GM18873 (cell line): ENCODE results near the gene S100A4.
"Not testable (repeated sequence)": the region's sequence is repeated elsewhere in the genome, so short reads cannot be mapped to it uniquely, and the experiment has no call there.

Experiments
- ATAC-seq: cut with Tn5 transposase; IDR thresholded peaks from one replicate; pipeline ENCODE4 v1.9.1; 2021; ENCODE audit warnings: mild to moderate bottlenecking, moderate library complexity, moderate number of reproducible peaks; ENCODE audit not compliant: unreplicated experiment, low FRiP score

Gene S100A4

DNA sequence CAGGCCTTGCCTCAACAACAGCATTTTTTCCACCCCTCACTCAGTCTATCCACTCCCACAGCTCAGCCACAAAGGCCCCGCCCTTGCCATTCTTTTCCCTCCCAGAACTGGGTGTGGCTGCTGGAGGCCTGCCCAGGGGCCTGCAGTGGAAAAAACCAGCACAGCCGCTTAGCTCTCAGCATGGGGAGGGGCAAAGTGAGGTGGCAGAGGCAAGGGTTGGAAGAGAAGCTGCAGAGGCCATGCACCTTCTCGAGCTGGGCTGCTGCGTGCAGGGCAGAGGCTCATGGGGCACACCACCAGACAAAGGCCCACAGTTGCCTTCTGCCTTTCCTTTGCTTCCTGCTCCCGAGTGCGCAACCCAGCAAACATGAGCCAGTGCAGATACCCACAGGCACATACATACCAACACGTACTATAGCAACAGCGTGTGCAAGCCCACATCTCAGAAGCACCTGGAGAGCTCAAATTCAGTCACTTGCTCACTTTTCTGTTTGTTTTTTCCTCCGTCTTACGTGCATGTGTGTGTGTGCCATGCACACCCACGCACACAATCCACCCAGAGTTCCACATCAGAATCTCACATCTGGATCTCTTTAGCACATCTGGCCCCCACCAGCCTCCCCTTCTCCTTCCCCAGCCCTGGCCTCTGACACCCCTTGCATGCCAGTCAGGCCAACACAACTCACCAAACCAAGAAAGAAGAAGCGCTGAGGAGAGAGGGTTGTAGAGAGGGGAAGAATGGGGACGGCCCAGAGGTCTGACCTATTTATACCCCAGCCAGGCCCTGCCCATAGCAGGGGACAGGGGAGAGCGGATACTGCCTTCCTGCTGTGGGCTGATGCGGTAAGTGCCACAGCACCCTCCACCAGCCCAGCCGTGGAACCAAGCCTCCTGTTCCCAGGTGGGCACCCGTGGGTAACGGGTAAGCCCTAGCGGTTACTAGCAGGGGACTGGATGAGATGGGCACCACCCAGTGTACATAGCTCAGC, at the start of gene S100A4:
Gene S100A4 (minus strand): TSS at position 740 of the 989 bp plus-strand sequence. CDS start 1,012 bp downstream, outside the sequence.
- ATAC-seq, result no peak

DNA sequence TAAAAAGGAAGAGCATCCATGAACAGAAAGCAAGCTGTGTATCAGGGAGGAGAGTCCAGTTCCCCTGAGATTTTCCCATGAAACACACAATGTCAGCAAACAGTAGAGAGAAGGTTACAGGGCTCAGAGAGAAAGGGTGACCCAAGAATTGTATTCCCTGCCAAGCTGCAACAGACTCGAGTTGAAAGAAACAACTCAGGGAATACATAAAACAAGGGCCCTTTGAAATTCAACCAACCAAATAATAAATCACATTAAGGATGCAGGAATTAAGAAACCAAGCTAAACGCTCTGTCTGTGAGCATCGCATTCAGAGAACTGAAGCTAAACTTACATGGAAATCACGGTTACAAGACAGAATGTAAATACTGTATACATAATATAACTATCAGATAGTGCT, 47.1 kb upstream of the S100A4 start:
- ATAC-seq, result no peak

DNA sequence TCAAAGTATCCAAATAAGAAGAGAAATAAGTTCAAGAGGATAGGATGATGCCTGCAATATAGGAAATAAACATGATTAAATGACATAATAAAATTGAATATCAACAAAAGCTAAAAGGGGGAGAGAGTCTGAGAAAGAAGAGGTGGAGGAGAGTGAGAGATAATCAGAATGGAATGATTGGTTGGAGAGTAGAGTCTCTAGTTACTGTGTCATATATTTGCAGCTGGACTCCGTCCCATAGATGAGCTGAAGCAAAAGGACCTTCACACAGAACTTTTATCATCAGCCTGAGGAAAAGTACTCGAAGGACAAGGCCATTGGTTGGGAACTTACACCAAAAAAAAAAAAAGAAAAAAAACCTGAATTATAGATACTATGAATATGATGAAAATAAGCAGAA, 42.9 kb upstream of the S100A4 start:
- no peak for ATAC-seq

DNA sequence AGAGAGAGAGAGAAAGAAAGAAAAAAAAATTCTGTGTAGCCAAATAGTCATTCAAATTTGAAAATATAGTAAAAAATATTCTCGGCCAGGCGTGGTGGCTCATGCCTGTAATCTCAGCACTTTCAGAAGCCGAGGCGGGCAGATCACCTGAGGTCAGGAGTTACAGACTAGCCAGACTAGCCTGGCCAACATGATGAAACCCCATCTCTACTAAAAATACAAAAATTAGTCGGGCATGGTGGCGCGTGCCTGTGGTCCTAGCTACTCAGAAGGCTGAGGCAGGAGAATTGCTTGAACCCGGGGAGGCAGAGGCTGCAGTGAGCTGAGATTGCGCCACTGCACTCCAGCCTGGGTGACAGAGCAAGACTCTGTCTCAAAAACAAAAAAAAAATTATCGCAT, 42.4 kb upstream of the S100A4 start:
- not testable (repeated sequence) for ATAC-seq

DNA sequence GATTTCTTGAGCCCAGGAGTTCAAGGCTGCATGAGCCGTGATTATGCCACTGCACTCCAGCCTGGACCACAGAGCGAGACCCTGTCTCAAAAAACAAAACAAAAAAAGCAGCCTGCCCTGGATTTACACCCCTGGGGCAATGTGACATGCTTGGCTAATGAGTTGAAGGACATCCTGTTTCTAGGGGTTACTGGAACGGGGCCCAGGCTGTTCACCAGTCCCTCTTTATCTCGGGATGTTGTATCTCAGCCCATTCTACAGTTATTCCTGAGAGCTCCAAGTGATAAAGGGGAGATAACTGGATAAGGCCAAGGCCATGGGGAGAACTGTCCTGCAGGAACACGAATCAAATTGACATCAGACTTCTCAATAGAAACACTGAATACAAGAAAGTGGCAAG, 41.7 kb upstream of the S100A4 start:
- no peak for ATAC-seq

DNA sequence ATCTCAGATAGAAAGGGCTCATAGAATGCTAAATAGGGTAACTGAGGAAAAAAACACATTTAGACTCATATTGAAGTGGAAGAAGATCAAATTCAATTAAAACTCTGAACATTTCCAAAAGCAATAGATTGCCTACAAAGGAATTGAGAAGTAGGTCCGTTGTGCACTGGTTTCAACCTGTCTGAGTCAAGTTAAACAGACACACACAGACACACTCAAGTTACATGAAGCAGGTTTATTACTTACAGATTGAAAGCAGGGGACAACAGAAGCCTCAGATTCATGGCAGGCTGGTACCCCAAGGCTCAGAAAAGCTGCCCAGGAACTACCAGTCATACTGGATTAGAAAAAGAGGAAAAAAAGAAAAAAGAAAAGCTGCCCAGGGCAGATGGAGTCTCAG, 40.7 kb upstream of the S100A4 start:
- no peak for ATAC-seq

DNA sequence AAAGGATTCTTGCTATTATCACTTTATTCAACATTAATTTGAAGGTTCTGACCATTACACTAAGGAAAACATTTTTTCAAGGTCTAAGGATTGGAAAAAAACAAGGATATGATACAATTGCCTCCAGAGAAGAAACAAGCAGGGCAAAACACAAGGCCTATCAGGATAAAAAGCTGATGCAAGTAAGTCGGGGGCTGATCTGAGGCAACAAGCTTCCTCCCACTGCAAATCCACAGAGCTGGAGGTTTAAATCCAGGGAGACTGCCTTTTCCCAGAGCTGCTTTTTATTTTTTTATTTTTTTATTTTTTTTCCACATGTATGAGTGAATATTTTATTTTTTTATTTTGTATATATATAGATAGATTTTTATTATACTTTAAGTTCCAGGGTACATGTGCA, 39.4 kb upstream of the S100A4 start:
- no peak for ATAC-seq

DNA sequence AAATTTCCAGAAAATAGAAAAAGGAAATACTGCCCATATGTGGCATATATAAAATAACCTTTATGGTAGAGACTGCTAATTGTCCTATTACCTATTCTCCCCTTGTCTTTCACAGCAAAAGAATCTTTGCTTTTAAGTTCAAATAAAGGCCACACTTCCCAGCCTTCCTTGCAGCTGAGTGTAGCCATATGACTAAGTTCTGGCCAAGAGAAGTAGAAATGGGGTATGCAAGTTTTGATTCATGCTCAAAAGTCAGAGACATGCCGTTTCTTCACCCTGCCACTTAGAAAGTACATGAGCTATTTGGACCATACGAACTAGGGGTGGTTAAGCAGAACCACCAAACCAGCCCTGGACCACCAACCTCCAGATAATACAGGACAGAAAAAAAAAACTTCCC, 38.4 kb upstream of the S100A4 start:
- ATAC-seq, result no peak

DNA sequence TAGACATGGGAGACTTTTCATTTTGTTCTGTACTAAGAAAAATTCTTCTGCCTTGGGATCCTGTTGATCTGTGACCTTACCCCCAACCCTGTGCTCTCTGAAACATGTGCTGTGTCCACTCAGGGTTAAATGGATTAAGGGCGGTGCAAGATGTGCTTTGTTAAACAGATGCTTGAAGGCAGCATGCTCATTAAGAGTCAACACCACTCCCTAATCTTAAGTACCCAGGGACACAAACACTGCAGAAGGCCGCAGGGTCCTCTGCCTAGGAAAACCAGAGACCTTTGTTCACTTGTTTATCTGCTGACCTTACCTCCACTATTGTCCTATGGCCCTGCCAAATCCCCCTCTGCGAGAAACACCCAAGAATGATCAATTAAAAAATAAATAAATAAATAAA, 37.9 kb upstream of the S100A4 start:
- not testable (repeated sequence) for ATAC-seq

DNA sequence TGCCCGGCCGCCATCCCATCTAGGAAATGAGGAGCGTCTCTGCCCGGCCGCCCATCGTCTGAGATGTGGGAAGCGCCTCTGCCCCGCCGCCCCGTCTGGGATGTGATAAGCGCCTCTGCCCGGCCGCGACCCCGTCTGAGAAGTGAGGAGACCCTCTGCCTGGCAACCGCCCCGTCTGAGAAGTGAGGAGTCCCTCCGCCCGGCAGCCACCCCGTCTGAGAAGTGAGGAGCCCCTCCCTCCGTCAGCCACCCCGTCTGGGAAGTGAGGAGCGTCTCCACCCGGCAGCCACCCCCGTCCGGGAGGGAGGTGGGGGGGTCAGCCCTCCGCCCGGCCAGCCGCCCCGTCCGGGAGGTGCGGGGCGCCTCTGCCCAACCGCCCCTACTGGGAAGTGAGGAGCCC, 37.2 kb upstream of the S100A4 start:
- not testable (repeated sequence) for ATAC-seq

DNA sequence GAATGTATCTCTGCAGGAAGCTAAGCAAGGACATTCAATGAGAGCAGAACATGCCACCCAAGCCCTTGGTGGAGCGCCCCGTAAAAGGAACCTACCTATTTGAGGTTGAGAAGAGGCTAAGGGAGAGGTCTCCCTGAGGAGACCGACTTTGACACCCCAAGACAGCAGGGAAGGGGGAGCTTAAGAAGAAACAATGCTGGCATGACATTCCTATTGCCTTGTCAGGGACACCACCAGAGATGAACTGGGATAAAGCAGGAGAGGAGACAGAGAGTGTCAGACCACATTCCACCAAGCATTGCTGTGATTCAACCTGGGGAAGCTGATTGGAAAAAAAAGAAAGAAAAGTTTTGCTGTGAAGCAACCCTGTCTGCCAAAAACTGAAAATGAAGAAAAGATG, 33.3 kb upstream of the S100A4 start:
- no peak for ATAC-seq

DNA sequence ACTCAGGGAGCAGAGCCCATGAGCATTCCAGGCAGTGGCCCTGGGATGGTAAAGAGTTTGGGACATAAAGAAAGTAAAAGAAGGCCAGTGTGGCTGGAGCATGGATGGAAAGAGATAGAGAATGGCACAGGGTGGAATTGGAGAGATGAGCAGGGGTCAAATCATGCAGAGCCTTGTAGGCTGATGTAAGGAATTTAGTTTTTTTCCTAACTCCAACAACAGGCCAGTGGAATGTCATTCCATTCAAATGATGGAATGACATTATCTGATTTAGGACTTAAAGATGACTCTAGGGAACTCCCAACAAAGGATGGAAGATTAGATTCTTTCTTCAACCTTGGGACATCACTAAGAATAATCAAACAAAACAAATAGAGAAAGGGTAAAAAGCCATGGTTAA, 32.9 kb upstream of the S100A4 start:
- ATAC-seq, result no peak

DNA sequence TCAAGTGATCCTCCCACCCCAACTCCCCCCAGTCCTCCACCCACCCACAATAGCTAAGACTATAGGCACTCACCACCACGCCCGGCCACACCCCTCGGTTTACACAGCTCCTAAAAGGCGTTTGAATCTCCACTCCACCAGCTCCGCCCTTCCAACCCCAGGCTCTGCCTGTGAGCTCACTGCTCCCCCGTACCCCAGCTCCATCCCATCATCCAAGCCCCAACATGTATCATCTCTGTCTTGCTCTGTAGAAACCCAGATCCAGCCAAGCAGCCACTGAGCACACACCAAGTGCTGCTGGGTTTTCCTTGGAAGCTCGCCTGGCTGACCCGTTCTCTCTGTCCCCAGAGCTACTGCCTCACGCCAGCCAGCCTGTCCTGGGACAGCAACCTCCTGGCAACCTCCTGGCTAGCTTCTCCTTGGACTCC, 32.0 kb upstream of the S100A4 start:
- ATAC-seq, result no peak

DNA sequence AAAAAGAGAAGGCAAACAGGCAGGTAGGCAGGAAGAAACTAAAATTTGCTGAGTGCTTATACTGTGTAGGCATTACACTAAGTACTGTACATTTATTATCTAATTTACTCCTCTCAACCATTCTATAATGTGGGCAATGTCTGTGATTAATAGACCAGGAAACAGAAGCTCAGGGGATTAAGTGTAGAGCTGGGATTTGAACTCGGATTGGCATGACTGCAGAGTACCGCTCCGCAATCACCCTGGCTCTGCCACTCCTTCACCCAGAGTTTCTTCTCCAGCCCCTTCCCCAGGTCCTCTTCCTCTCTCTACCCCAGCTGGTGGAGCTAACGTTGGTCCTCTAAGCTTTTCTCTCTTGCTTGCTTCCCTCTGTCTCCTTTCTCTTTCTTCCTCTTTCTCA, 31.5 kb upstream of the S100A4 start:
- no peak for ATAC-seq

DNA sequence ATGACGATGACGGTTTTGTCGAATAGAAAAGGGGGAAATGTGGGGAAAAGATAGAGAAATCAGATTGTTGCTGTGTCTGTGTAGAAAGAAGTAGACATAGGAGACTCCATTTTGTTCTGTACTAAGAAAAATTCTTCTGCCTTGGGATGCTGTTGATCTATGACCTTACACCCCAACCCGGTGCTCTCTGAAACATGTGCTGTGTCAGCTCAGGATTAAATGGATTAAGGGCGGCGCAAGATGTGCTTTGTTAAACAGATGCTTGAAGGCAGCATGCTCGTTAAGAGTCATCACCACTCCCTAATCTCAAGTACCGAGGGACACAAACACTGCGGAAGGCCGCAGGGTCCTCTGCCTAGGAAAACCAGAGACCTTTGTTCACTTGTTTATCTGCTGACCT, 29.9 kb upstream of the S100A4 start:
- ATAC-seq, result not testable (repeated sequence)

DNA sequence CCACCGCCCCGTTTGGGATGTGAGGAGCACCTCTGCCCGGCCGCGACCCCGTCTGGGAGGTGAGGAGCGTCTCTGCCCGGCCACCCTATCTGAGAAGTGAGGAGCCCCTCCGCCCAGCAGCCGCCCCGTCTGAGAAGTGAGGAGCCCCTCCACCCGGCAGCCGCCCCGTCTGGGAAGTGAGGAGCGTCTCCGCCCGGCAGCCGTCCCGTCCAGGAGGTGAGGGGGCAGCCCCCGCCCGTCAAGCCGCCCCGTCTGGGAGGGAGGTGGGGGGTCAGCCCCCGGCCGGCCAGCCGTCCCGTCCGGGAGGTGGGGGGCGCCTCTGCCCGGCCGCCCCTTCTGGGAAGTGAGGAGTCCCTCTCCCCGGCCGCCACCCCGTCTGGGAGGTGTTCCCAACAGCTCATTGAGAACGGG, 29.5 kb upstream of the S100A4 start:
- ATAC-seq, result not testable (repeated sequence)

DNA sequence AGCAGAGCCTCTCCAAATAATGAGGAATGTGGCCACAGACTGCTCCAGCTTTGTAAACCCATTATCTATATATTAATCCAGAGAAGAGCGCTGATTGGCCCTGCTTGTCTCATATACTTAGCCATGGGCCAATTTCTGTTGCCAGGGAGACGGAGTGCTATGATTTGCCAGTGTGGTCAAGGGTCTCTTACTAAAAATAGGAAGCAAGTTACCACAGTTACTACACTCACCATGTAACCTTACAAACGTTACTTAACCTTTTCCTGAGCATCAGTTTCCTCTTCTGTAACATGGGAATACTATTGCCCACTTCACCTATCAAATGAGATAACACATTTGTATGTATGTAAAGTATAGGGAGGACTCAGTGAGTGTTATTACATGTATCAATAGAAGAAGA, 27.7 kb upstream of the S100A4 start:
- no peak for ATAC-seq

DNA sequence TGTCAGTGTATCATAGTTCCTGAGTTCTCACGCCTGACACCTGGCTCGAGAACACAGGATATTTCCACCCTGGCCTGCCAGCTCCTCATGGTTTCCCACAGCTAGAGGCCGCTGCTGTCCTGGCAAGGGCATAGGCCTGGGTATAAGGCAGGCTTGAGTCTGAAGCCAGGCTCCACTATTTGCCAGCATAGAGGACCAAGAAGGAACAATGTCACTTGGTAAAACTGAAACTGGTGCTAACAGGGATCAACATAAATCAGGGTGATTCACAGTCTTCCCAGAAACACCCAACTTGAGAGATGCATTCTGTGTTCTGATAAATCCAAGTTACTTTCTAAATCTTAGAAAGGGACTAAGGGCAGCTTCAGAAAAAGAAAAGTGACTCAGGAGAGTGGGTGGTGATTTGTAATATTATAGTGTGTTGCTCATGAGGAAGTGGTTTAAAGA, 27.0 kb upstream of the S100A4 start:
- no peak for ATAC-seq

DNA sequence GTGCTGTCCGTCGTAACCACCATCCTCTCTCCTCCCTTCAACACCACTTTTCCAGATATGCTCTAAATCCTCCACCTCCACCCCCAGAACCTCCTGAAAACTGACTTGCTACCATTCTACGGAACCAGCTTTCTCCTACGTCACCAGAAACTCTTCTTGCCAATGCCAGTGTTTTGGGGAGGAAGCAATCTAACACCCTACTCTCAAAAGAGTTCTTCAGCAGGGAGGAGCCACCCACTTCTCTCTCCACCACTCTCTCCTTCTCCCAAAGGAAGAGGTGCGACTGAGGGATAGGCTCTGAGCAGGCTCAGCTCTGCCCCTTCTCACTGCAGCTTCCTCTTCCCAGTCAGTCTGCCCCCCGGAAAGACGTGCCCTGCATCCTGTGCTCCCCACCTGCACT, 26.1 kb upstream of the S100A4 start:
- ATAC-seq, result no peak

DNA sequence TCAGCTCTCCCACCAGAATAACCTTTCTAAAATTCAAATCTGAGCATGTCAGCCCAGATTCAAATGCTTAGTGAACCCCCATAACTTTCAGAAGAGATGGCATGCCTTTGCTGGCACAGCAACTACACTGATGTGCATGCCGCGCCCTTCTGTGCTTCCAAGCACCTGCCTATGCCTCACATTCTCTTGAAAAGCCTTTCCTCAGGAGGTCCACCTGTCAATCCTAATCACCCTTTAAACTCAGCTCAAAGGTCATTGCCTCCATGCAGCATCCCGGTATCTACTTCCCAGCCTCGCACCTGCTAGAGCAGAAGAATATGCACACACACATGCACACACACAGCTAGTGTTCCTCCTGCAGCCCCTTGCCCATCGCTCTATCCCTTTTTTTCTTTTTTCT, 25.3 kb upstream of the S100A4 start:
- no peak for ATAC-seq

DNA sequence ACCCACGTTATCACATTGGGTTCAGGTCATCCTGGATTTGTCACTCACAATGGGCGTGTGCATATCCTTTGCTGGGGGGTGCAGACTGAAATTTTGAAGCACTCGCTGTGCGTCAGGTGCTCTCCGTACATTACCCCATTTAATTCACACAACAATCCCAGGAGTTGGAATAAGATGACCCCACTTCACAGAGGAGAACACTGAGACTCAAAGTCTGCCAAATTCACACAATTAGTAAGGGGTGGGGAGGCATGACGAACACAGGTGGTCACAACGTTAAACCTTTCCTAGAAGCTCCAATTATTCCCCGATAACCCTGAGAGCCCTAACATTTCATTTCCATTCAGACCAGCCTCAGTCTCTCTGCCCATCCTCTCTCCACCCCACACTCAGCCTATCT, 23.9 kb upstream of the S100A4 start:
- no peak for ATAC-seq
